Measurements from ENCODE around the gene SLC16A4. TPM values are rescaled to one million over a fixed set of nuclear protein-coding genes. Genes with fewer than 3 reads are reported as not detected.

The SLC16A4 gene
- total and polyA plus RNA-seq, 10 of the 15 experiments (the other 5 are each of a cell fraction or from before 2014, with no cell fraction given): 0.13 to 2.2 (median 0.26) TPM; not detected in 1

DNA sequence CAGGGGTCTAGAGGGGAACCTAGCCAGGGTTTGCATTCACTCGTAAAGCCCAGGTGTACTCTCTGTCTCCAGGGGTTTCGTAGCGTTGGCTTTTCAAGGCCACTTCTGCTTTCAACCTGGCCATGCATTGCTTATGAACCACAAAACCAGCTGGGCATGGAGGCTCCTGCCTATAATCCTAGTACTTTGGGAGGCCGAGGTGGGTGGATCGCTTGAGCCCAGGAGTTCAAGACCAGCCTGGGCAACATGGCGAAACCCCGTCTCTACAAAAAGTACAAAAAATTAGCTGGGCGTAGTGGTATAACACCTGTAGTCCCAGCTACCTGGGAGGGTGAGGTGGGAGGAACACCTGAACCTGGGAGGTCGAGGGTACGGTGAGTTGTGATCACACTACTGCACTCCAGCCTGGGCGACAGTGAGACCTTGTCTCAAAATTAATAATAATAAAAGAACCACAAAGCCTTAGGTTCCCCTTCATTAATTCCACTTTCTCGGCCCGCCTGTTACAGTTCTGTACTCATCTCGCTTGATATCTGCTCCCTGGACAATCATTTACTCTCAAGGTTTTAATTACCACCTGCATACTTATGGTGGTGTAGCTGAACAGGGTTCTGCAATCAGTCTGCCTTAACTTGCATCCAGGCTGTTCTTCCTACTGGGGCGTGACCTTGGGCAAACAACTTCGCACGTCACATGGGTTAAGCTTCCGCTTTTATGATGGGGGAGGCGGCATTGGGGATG, 6.1 kb downstream of the SLC16A4 start (continued):
- peak; percentile 15; the same call in 1 of the 3 replicates for TF ChIP-seq POU2F2 (IDR thresholded peaks at IDR 0.05; ENCODE audit: borderline replicate concordance, low read depth, low read length)
- no peak for TF ChIP-seq E2F4 (IDR thresholded peaks at IDR 0.05; ENCODE audit: low read depth, low read length)
- peak; percentile 49; the same call in 1 of the 2 replicates for TF ChIP-seq CREB1 (IDR thresholded peaks at IDR 0.05; ENCODE audit: low read depth)
- TF ChIP-seq POLR2A (IDR thresholded peaks at IDR 0.05; ENCODE audit: low read depth, low read length): peak; percentile 43
- peak; percentile 84 for TF ChIP-seq ZNF24 (IDR thresholded peaks at IDR 0.05)
- TF ChIP-seq EP300 (IDR thresholded peaks at IDR 0.05; ENCODE audit: borderline replicate concordance in 1 of 2, control insufficient read depth in 1 of 2, low read depth in 2 of 2, low read length in 2 of 2): peak in 1 of 2 experiments; percentile 15; a peak in 1 of 4 replicates
- peak; percentile 97 for TF ChIP-seq EED (IDR thresholded peaks at IDR 0.05; ENCODE audit: low read depth)
- TF ChIP-seq PKNOX1 (IDR thresholded peaks at IDR 0.05): no peak
- peak; percentile 92 for TF ChIP-seq SPI1 (IDR thresholded peaks at IDR 0.05; ENCODE audit: borderline replicate concordance, insufficient read depth, low read depth, low read length)
- TF ChIP-seq CBX3 (IDR thresholded peaks at IDR 0.05; ENCODE audit: borderline replicate concordance, low read depth): no peak
- TF ChIP-seq IKZF1 (conservative IDR thresholded peaks at IDR 0.05): peak; percentile 91
- TF ChIP-seq ATF2 (IDR thresholded peaks at IDR 0.05; ENCODE audit: low read length): peak; percentile 18; the same call in 1 of the 2 replicates
- TF ChIP-seq BCL11A (IDR thresholded peaks at IDR 0.05; ENCODE audit: low read depth, low read length): 0 out of 2 replicates have a peak, but pooled peaks have one; percentile 39
- TF ChIP-seq TCF12 (IDR thresholded peaks at IDR 0.05; ENCODE audit: low read depth, low read length): peak; percentile 78; the same call in 1 of the 2 replicates
- peak; percentile 77; the same call in 1 of the 2 replicates for TF ChIP-seq SMARCA5 (IDR thresholded peaks at IDR 0.05)
- TF ChIP-seq RUNX3 (IDR thresholded peaks at IDR 0.05; ENCODE audit: low read length): peak; percentile 84
- no peak for TF ChIP-seq GABPA (IDR thresholded peaks at IDR 0.05; ENCODE audit: low read depth)
- 0 out of 2 replicates have a peak, but pooled peaks have one; percentile 49 for TF ChIP-seq CBFB (IDR thresholded peaks at IDR 0.05; ENCODE audit: low read depth)
- TF ChIP-seq BHLHE40 (IDR thresholded peaks at IDR 0.05; ENCODE audit: borderline replicate concordance in 1 of 2, low read depth in 2 of 2, low read length in 1 of 2): peak in 1 of 2 experiments; percentile 15; a peak in 1 of 4 replicates
- TF ChIP-seq MEF2B (IDR thresholded peaks at IDR 0.05; ENCODE audit: partially characterized antibody, poor library complexity, severe bottlenecking): peak; percentile 71
- peak; percentile 53; the same call in 1 of the 2 replicates for TF ChIP-seq ZNF217 (IDR thresholded peaks at IDR 0.05)
- TF ChIP-seq STAT3 (IDR thresholded peaks at IDR 0.05; ENCODE audit: low read depth, low read length): no peak
